IPS-20b (cell line): ENCODE measurements around the gene GRB10.

ENCODE experiments used
- H3K27ac ChIP-seq: one replicate; pipeline ENCODE4 v1.5.1; 2013; ENCODE audit warnings: low read length
- H3K27me3 ChIP-seq: 2 replicates; pipeline ENCODE4 v1.6.1; 2013; ENCODE audit warnings: mild to moderate bottlenecking, low read length, inconsistent platforms; ENCODE audit not compliant: insufficient read depth
- H3K36me3 ChIP-seq: 2 replicates; pipeline ENCODE4 v1.6.1; 2013; ENCODE audit warnings: low read depth, mild to moderate bottlenecking, inconsistent platforms, low read length, moderate library complexity; ENCODE audit not compliant: insufficient read depth
- H3K4me1 ChIP-seq: 2 replicates; pipeline ENCODE4 v1.6.1; 2013; ENCODE audit warnings: mild to moderate bottlenecking, control low read depth, inconsistent platforms, low read length, moderate library complexity; ENCODE audit not compliant: insufficient read depth
- H3K4me3 ChIP-seq: 2 replicates; pipeline ENCODE4 v1.5.1; 2013; ENCODE audit warnings: mild to moderate bottlenecking, low read length, inconsistent platforms
- H3K9ac ChIP-seq: 2 replicates; pipeline ENCODE4 v1.6.1; 2013; ENCODE audit warnings: low read depth, mild to moderate bottlenecking, inconsistent platforms, low read length, moderate library complexity
- H3K9me3 ChIP-seq: 2 replicates; pipeline ENCODE4 v1.6.1; 2013; ENCODE audit warnings: mild to moderate bottlenecking, low read depth, low read length, inconsistent platforms; ENCODE audit not compliant: insufficient read depth

Gene GRB10

GRCh38 chr7:50618281-50618680 lies 164.4 kb downstream of the GRB10 start:
- no peak overlapping the region for H3K27ac ChIP-seq
- H3K27me3 ChIP-seq: no peaks in the 10 kb centered on the region
- H3K36me3 ChIP-seq: peaks cover 53% of the 10 kb centered on the region
- H3K9ac ChIP-seq: no peak overlapping the region
- no peak overlapping the region for H3K4me3 ChIP-seq
- H3K4me1 ChIP-seq: no peaks in the 10 kb centered on the region
- no peaks in the 10 kb centered on the region for H3K9me3 ChIP-seq

DNA sequence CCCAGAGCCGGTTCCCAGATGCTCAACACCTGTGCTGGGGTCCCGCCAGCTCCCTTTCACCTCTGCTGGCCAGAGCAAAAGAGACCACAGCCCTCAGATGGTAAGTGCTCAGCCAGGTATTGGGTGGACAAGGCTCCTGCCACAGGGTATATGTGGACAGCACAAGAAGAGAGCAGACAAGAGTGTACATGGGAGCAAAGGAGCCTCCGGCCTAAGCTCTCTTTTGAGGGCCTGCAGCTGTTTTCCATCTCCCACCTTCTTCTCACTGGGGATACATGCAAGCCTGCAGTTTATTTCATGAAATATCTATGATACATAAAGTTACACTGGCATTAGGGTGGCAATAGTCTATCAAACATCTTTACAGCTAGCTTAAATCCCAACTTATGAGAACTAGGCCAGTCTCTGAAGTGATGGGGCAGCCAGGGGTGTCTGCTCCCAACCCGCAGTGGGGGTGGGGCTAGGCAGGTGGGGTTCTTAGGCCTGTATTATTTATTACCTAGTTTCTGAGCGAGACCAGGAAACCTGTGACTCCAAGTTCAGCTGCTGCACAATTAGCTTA lies 167.1 kb downstream of the GRB10 start:
- H3K36me3 ChIP-seq: peaks cover 75% of the 10 kb centered on the region
- H3K27ac ChIP-seq: no peak overlapping the region
- no peak overlapping the region for H3K4me3 ChIP-seq
- H3K9ac ChIP-seq: no peak overlapping the region
- H3K27me3 ChIP-seq: no peaks in the 10 kb centered on the region
- no peaks in the 10 kb centered on the region for H3K9me3 ChIP-seq
- no peaks in the 10 kb centered on the region for H3K4me1 ChIP-seq

DNA sequence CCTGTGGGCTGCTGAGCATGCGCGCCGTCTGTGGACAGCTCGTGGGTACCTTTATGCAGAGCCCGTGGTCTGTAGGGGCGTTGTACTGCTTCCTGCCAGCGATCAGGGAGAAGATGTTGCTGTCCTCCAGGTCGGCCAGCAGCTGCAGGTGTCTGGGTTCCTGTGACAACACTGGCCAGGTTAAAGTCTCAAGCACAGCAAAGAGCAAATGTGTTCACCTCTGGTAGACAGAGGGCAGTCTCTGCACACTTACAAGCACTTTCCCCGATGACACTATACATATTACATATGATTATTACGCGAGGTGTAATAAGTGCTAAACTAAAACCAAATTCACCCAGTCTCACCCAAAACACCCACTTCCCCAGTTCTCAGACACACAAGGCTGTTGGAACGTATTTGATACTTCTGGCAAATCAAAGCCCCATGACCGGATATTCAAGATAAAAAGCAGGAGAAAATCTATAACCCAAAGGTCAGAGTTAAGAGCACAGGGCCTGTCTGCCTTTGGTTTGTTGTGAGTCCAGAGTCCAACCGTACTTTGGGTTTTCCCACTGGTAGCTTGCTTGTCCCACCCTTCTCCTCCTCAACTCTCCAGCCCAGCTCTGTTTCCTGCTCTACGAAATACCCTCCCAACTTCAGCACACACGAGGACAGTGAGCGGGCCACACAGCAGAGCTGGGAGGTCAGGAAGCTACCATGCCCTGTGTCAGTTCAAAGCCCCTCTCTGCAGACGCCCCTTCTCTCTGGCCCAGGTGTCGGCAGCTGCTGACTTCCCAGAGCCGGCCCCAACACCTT lies 167.8 kb downstream of the GRB10 start:
- Histone ChIP-seq H3K27ac (no peak overlapping the region), H3K36me3 (peaks cover 82% of the 10 kb centered on the region), H3K4me3 (no peak overlapping the region), H3K4me1 (no peaks in the 10 kb centered on the region), H3K27me3 (no peaks in the 10 kb centered on the region), H3K9me3 (no peaks in the 10 kb centered on the region), H3K9ac (no peak overlapping the region)

- no peak overlapping the region for H3K9ac ChIP-seq
- H3K27ac ChIP-seq: no peak overlapping the region
- H3K4me3 ChIP-seq: no peak overlapping the region
- no peaks in the 10 kb centered on the region for H3K27me3 ChIP-seq
- no peaks in the 10 kb centered on the region for H3K4me1 ChIP-seq
- peaks cover 90% of the 10 kb centered on the region for H3K36me3 ChIP-seq
- no peaks in the 10 kb centered on the region for H3K9me3 ChIP-seq
Measured at GRCh38 chr7:50613473-50613872, 169.2 kb downstream of the GRB10 start.

DNA sequence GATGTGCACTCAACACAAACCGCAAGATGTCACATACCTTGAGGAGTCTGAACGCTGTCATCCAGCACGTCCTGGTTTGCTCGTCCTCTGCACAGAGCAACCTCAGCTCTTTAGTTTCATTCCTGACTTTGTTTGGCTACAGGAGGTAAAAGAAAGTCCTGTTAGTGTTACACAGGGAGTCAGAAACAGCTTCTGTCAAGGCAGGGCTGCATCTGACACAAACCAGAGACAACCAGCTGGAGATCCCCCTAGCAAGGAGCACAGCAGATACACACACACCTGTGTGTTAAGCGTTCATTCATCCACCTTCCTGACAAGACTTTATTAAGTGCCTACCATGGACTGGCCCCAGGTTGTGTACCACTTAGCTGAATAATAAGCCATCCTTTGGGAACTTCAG lies 170.0 kb downstream of the GRB10 start:
- H3K36me3 ChIP-seq: peaks cover 91% of the 10 kb centered on the region
- H3K4me3 ChIP-seq: no peak overlapping the region
- no peak overlapping the region for H3K27ac ChIP-seq
- no peaks in the 10 kb centered on the region for H3K27me3 ChIP-seq
- no peak overlapping the region for H3K9ac ChIP-seq
- H3K9me3 ChIP-seq: no peaks in the 10 kb centered on the region
- H3K4me1 ChIP-seq: no peaks in the 10 kb centered on the region

GRCh38 chr7:50610521-50611277 lies 172.0 kb downstream of the GRB10 start:
- H3K27ac ChIP-seq: no peak overlapping the region

GRCh38 chr7:50608196-50608906 lies 174.3 kb downstream of the GRB10 start:
- no peak overlapping the region for H3K27ac ChIP-seq
- H3K4me1 ChIP-seq: no peaks in the 10 kb centered on the region

More at GRCh38 chr7:50610521-50611277, 172.0 kb downstream of the GRB10 start:
- H3K4me3 ChIP-seq: no peak overlapping the region
- H3K4me1 ChIP-seq: no peaks in the 10 kb centered on the region
- peaks cover 90% of the 10 kb centered on the region for H3K36me3 ChIP-seq
- H3K27me3 ChIP-seq: no peaks in the 10 kb centered on the region
- H3K9me3 ChIP-seq: no peaks in the 10 kb centered on the region
- no peak overlapping the region for H3K9ac ChIP-seq

GRCh38 chr7:50607524-50608125 lies 175.1 kb downstream of the GRB10 start:
- H3K27ac ChIP-seq: no peak overlapping the region
- no peak overlapping the region for H3K4me3 ChIP-seq
- H3K9me3 ChIP-seq: no peaks in the 10 kb centered on the region
- H3K4me1 ChIP-seq: peaks cover 4% of the 10 kb centered on the region; the same call in 1 of the 2 replicates
- H3K36me3 ChIP-seq: peaks cover 92% of the 10 kb centered on the region
- H3K27me3 ChIP-seq: no peaks in the 10 kb centered on the region
- H3K9ac ChIP-seq: no peak overlapping the region

More at GRCh38 chr7:50608196-50608906, 174.3 kb downstream of the GRB10 start:
- Histone ChIP-seq H3K36me3 (peaks cover 92% of the 10 kb centered on the region), H3K4me3 (no peak overlapping the region), H3K9ac (no peak overlapping the region), H3K27me3 (no peaks in the 10 kb centered on the region), H3K9me3 (no peaks in the 10 kb centered on the region)

- Histone ChIP-seq H3K9ac (no peak overlapping the region), H3K4me3 (no peak overlapping the region), H3K9me3 (no peaks in the 10 kb centered on the region), H3K4me1 (peaks cover 4% of the 10 kb centered on the region; the same call in 1 of the 2 replicates), H3K27me3 (no peaks in the 10 kb centered on the region), H3K36me3 (peaks cover 84% of the 10 kb centered on the region), H3K27ac (no peak overlapping the region)
Measured at GRCh38 chr7:50605059-50605458, 177.6 kb downstream of the GRB10 start.

GRCh38 chr7:50603287-50603686 lies 179.4 kb downstream of the GRB10 start:
- no peak overlapping the region for H3K4me3 ChIP-seq
- H3K4me1 ChIP-seq: peaks cover 4% of the 10 kb centered on the region; the same call in 1 of the 2 replicates
- no peak overlapping the region for H3K9ac ChIP-seq
- no peaks in the 10 kb centered on the region for H3K9me3 ChIP-seq
- H3K36me3 ChIP-seq: peaks cover 85% of the 10 kb centered on the region
- H3K27ac ChIP-seq: no peak overlapping the region
- H3K27me3 ChIP-seq: no peaks in the 10 kb centered on the region

GRCh38 chr7:50599385-50599784 lies 183.3 kb downstream of the GRB10 start:
- peaks cover 82% of the 10 kb centered on the region for H3K36me3 ChIP-seq
- H3K9ac ChIP-seq: no peak overlapping the region
- no peaks in the 10 kb centered on the region for H3K9me3 ChIP-seq
- no peaks in the 10 kb centered on the region for H3K27me3 ChIP-seq
- no peak overlapping the region for H3K27ac ChIP-seq
- no peak overlapping the region for H3K4me3 ChIP-seq
- peaks cover 4% of the 10 kb centered on the region; the same call in 1 of the 2 replicates for H3K4me1 ChIP-seq
